Measurements from ENCODE around the gene USP6NL.

- TF ChIP-seq ZNF232 (CRISPR knock-in tag; IDR thresholded peaks at IDR 0.05) (no peak), NFYB (CRISPR knock-in tag; conservative IDR thresholded peaks at IDR 0.05; ENCODE audit: low read depth) (no peak), ELF4 (CRISPR knock-in tag; IDR thresholded peaks at IDR 0.05; ENCODE audit: low read depth) (no peak)
Observed at GRCh38 chr10:11535346-11535959, 76.0 kb downstream of the USP6NL start.
